Mesenteric fat pad (tissue), 1 donor: ENCODE data around the gene TMCO2. TPM values are rescaled to one million over a fixed set of nuclear protein-coding genes. Genes with fewer than 3 reads are reported as not detected.

Experiments
- DNase-seq: peaks from one replicate; pipeline ENCODE4 v3.0.0-alpha.2; 2020; ENCODE audit warnings: low spot score
- total RNA-seq: library from RNA; stranded (reverse); fragmentation: NEBNext Ultra II Directional; extraction: Animal tissue kit (Norgen Biotek cat#: 25700); gene quantifications from one replicate; pipeline ENCODE4 v1.2.1, GENCODE V29; 2021
- donor health status: DM: yes; HTN: yes; CAD: no.

Gene TMCO2
- total RNA-seq, 1 donor from 2014 or later, result not detected

DNA sequence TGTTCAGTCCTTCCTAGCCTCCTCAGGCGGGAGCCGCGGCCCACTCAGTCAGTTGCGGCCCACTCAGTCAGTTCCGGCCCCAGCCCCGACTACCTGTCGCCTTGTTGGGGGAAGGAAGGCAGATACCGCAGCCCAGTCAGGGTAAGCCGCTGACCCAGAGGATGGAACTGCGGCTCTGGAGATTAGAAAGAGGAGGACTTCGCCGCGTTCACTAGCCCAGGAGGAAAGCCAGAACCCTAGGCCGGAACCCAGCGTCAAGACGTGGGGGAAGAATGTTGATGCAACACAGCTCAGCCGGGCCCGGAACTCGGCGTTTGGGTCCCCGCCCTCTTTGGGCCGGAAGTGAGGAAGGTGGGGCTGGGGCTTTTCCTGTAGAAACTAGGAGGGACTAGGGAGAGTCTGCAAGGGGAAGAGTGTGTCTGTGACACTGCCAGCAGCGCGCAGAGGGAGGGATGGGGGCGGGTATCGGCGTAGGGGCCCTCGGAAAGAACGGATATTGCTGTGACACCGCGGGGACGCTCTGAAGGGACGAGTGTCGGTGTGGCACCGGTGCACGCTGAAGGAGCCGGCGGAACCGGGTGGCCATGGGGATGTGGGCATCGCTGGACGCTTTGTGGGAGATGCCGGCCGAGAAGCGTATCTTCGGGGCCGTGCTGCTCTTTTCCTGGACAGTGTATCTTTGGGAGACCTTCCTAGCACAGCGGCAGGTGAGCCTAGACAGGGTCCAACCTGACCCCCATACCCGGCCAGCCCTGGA is 10.1 kb downstream of the TMCO2 start, which contains the start of gene ZMPSTE24:
TSS of gene ZMPSTE24 (plus strand) at position 549 of the 757 bp plus-strand sequence. CDS start at position 585, 36 bp downstream.
- peak; percentile 98 for DNase-seq

DNA sequence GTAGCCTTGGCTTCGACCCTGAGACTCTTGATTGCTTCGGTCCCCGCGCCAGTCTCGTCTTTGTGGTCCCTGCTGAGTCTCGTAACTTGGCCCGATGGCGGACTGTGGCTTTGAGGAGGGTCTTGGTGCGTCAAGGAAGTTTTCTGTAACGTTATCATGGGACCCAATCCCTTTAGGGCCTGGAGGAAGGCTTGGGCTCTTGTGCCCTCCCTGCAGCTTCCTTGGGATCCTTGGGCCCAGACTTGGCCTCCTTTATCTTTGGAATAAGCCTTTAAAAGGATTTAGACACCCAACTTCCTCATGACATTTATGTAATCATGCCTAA is 10.7 kb downstream of the TMCO2 start:
- no peak for DNase-seq

DNA sequence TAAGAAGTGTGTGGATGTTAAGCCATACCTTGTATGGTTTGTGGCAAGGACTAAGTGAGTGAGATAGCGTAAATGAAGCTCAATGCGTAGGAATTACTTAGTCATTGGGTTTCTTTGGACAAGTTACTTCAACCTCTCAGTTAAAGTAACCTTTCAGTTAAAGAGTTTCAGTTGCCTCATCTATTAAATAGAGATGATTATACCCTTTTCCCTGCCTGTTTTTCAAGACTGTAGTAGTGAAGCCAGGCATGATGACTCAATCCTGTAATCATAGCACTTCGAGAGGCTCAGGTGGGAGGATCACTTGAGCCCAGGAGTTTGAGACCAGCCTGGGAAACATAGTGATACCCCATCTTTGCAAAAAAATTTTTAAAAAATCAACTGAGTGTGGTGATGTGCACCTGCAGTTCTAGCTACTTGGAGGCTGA is 16.6 kb downstream of the TMCO2 start:
- no peak for DNase-seq

DNA sequence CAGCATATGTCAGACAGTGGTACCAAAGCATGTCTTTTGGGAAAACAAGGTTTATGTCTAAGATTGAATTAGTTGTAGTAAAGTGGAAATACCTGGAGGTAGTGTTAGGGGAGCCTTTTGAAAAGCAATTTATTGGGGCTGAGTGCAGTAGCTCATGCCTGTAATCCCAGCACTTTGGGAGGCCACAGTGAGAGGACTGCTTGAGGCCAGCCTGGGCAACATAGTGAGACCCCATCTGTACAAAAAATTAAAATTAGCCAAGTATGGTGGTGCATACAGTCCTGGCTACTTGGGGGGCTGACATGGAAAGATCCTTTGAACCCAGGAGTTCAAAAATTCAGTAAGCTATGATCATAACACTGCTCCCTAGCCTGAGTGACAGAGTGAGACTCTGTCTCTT is 17.6 kb downstream of the TMCO2 start:
- no peak for DNase-seq

DNA sequence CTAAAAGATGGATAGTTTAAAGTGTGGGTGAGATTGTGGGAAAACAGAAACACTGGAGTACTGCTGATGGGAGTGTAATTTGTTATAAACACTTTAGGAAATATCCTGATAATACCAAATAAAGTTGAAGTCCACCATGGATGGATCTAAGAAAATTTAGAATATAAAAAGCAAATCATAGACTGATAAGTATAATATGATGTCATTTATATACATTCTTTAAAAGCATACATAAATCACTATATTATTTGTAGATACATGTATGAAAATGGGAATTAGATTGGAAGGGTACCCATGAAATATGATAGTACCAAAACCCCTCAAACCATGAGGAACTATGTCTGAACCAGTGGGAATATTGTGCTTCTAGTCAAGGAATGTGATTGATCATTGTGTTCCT is 18.2 kb downstream of the TMCO2 start:
- DNase-seq, result no peak

DNA sequence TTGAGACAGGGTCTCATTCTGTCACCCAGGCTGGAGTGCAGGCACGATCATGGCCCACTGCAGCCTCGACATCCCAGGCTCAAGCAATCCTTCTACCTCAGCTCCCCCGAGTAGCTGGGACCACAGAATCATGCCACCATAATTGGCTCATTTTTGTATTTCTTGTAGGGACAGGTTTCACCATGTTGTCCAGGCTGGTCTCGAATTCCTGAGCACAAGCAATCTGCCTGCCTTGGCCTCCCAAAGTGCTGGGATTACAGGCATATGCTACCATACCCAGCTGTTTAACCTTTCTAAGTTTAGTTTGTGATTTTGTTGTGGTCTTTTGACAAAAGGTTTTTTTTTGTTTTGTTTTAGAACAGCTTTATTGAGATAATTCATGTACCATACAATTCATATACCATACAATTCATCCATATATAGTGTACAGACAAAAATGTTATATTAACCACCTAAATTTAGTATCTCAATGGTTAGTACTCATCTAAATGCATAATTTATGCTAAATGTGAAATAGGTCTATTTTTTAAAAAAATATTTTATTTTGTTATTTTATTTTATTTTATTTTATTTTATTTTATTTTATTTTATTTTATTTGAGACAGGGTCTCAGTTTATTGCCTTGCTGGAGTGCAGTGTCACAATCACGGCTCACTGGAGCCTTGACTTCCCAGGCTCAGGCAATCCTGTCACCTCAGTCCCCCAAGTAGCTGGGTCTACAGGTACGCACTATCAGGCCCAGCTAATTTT is 19.2 kb downstream of the TMCO2 start:
- DNase-seq, result no peak

DNA sequence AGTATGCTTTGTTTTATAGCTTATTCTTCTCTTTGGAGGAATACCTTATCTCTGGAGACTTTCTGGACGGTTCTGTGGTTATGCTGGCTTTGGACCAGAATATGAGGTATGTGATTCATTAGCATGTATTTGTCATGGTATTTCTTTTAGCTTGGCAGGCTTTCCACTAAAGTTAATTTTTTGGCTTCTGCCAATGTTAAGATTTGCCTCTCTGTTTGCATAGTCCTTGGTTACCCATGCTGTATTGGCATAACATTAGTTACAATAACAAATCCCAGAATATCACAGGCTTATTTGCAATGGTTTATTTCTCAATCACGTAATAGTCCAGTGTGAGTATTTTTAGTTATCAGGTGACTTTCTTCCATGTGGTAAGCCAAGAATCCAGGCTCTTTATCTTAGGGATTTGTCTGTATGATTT is 20.0 kb downstream of the TMCO2 start:
- no peak for DNase-seq

DNA sequence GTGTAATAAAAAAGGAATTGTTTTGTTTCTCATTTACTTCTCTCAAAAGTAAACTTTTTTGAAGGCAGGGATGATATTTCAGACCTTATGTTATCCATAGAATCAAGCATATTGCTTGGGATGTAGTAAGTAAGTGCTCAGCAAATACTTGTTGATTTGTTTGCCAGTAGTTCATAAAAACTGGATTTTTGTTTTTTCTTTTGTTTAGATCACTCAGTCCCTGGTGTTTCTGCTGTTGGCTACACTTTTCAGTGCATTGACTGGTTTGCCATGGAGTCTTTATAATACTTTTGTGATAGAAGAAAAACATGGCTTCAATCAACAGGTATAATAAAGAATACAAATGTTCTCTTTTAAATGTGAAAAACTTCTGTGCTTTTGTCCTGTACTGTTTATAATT is 20.5 kb downstream of the TMCO2 start:
- DNase-seq, result no peak

DNA sequence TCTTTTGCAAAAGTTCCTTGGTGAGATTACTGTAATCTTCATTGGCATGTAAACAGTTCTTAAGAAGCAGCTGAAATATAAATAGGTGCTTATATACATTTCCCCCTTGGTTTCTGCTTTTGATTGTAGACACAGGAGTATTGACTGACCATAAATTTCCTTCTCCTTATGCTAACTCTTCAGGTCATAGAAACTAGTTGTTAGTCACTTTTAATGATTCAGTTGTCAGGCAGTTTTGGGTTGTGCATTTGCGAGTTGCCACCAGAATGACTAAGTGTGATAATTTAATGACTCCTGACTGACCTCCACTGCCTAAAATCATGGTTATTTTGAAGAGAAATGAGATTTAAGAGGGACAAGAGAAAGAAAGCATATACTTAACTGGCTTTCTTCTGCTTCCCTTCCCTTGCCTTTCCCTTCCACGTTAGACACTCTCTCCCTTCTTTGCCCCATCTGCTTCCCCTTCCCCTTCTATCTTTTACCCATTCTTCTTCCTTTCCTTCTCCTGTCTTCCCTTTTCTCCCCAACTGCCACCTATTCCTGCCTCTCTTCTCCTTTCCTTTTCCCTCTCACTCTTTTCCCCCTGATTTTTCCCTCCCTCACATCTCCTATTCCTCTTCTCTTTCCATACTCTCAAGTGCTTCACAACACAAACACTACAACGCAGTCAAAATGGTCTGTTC is 22.6 kb downstream of the TMCO2 start:
- DNase-seq, result no peak

DNA sequence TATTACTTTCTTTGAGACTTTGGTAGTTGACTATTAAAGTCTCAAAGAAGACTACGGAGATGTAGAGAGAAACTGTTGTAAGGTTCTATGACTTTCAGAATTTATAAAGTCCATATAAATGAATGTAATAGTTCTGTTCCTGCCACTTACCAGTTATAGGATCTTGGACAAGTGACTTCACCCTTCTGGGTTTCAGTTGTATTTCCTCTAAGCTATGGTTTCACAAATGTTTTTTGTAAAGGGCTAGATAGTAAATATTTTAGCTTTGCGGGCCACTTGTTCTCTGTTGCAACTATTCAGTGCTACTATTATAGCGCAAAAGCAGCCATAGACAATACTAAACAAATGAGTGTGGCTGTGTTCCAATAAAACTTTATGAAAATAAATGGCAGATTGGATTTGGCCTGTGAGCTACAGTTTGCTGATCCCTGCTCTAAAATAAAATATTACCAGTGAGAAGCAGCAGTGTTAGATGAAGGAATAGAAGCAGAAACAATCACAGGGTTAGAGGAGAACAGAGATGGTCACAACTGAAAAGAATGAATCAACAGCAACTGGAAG is 25.0 kb downstream of the TMCO2 start:
- no peak for DNase-seq

DNA sequence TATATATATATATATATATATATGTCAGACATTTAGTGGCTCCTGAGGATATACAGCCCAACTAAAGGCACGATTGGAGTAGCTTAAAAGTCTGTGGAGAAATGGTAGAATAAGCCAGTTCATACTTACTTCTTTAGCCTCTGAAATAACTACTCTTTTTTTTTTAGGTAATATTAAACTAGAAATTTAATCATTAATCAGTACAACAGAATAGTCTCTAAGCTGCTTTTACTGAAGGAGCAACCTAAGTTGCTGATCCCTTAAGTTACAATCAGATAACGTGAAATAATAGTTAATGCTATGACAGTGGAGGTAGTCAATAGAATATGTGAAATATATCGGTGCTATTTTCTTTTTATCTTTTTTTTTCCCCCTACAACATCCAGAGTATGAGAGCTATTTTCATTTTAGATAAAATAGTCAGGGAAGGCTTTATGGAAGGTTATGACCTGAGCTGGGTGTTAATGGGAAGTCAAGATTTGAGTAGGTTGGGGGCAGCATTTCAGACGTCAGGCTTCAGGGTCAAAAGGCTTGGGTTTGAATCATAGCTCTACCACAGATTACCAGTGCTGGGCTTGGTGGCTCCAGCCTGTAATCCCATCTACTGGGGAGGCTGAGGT is 25.9 kb downstream of the TMCO2 start:
- DNase-seq, result no peak

DNA sequence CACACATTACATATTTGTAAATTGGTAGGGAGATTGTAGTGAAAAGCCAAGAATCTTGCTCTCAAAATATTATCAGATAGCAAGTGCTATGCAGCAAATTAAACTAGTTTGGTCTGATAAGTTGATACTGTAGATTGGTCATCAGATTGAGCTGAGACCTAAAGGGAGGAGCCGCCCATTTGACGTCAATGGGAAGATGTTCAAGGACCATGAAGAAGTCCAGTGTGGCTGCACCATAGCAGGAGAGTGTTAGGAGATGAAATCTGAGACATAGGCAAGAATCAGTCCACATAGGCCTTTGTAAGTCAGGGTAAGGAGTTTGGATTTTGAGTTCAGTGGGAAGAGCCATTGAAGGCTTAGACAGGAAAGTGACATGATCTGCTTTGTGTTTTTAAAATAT is 26.6 kb downstream of the TMCO2 start:
- no peak for DNase-seq

DNA sequence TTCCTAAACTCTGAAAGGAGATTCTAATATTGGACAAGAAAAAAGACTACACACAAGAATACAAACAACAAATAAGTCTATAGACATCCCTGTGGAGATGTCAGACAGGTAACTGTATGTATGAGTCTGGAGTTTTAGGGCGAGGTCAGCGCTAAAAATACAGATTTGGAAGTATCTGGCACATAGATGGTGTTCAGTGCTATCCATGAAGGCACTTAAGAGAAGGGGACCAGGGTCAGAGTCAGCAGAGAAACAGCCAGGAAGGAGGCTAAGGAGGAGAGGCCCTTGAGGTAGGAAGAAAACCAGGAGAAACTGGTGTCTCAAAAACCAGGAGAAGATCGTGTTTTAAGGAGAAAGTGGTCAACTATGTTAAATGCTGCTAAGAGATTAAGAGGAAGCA is 28.4 kb downstream of the TMCO2 start:
- DNase-seq, result no peak

DNA sequence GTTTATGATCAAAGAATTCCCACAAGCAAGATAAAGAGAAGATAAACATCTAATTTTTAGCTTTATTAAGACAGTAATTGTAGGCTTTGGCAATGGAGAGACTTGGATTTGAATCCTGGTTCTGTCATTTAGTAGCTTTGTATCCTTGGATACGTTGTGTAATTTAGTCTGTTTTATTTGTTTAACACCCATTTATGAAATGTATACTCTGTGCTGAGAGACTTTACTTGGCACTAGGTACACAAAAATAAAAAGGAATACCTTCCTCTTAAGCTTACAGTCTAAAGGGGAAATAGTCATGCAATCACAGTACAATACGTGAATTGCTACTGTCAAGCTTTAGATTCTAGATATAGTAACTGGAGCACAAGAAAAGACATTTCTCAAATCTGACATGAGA is 34.1 kb downstream of the TMCO2 start:
- DNase-seq, result no peak

DNA sequence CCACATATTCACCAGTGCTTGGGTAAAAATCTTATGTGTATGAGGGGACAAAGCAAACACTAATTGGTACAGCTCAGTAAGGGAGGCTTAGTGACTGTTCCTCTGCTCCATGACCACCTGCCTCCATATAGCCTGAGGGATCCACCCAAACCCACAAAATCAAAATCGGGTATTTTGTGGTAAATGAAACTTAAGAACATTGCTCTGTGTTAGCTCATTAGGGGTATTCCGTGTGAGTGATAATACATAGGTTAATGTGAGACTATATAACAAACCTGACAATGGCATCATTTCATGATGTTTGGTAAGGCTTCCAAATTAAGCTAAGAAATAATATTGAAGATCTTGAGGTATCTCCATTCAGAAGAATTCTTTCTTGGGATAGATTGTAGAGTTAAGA is 43.6 kb downstream of the TMCO2 start:
- no peak for DNase-seq

DNA sequence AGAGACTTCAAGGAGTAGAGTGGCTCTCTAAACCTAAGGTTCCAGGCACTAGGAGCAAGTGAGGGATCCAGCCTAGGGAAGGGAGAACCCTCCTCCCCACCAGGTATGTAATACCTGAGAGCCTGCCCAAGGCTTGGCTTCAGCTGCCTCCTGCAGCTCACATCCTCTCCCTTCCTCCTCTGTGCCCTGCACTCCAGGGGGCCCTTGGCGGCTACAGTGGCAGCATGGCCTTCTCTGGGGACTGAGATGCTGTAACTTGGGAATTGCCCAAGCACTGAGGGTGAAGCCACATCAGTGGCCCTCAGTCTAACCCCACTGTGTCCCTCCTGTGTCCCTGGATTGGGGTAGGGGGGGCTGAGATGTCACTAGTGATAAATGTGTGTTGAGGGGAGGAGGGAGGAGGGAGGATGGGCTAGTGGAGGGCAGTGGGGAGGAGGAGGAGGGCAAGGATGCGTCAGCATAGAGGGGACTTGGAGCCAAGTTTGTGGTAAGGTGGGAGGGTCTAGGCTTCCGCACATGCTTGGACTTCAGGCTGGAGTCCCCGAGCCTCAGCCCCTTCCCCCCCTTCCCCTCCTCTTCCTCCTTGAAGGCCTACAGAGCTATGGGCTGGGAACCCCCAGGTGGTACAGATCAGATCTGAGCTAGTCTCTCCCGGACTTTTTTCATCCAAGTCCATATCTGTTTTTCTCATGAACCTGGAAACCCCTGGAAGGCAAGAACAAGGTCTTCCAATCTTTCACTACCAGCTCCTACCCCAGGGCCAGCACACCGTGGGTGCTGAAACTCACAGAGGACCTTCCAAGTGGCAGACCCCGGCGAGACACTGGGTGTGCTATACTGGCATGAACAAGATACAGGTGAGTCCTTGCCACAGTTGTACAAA is 51.9 kb downstream of the TMCO2 start:
- peak; percentile 72 for DNase-seq

DNA sequence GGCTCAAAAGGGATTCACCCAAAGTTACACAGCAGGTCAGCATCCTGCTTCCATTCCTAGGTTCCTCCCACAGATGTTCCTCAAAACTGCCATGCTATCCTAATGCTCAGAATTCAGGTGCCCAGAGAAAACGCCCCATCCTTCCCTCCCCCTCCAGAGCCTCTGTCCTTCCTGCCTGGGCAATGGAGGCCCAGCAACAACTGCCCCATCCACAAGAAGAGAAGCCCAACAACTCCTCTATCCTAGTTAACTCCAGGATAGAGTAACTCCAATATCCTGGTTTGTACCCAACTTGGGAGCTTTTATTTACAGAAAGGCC is 52.5 kb downstream of the TMCO2 start:
- DNase-seq, result peak; percentile 28

DNA sequence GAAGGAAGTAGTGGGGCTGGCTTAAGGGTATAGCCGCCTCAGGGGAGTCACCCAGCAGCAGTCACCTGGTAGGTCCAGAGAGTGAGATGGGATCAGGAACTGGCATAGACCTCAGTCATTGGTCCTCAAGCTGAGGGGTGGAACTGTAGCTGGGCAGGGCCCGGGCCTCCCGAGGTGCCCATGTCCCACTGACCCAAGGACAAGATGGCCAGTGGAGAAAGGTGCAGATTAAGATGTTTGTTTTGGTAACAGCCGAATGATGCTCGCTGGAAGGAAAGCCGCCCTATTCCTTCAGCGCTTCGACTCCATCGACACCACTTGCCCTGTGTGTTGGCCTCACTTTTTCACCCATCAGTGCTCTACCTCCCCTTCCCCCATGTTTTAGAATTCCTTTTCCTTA is 52.9 kb downstream of the TMCO2 start:
- peak; percentile 49 for DNase-seq

DNA sequence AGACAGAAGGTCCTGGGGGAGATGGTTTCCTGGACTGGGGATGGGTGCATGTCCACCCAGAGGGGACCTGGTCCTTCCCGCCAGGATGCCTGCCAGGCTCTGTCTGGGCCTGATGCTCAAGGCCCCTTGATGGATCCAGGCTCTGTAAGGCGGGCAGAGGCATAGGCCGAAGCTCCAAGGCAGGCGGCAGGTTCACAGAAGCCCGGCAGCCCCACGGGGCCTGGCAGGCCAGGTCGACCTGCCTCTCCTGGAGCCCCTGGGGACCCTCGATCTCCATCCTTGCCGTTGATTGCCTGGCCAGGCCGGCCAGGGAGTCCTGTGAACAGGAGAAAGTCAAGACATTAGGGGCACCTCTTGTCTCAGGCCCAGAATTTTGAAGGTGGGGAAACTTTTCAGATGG is 53.3 kb downstream of the TMCO2 start:
- peak; percentile 49 for DNase-seq
